ENCODE data around the gene WDFY3.
"Not testable (repeated sequence)": the region's sequence is repeated elsewhere in the genome, so short reads cannot be mapped to it uniquely, and the experiment has no call there.

WDFY3 gene

GRCh38 chr4:84849051-84849640, 117.3 kb downstream of the WDFY3 start:
- no peak overlapping the region for H3K9ac ChIP-seq (ENCODE audit: low read depth, low read length)
- peaks cover 25% of the 10 kb centered on the region for H3K36me3 ChIP-seq (ENCODE audit: insufficient read depth, low read length)
- H3K4me2 ChIP-seq (ENCODE audit: low read length) = no peak overlapping the region
- no peaks in the 10 kb centered on the region for H3K27me3 ChIP-seq (ENCODE audit: control insufficient read depth, insufficient read depth, low read length)
- peaks cover 9% of the 10 kb centered on the region for H3K4me1 ChIP-seq (ENCODE audit: control insufficient read depth, insufficient read depth, low read length)
- H3K9me3 ChIP-seq (replicated peaks; ENCODE audit: low read length) = no peaks in the 10 kb centered on the region
- H3K4me3 ChIP-seq (ENCODE audit: low read length) = no peak overlapping the region

DNA sequence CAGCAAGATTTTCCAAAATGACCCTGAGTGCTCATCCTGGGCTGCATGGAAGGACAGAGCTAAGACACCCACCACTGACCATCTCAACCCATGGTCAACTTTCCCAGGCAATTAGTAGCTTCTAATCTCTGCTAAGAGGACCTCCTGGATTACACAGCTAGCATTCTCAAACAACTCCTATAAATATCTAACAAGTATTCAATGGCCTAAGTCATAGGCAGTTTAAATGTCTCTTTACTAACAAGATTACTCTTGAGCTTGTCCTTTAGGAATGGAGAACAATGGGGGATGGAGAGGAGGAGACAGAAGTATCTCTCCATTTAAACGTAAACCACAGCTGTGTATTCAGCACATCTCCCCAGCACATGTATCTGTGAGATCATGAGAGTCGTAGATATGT, 118.1 kb downstream of the WDFY3 start:
- H3K4me3 ChIP-seq (ENCODE audit: low read length) = no peak overlapping the region
- no peaks in the 10 kb centered on the region for H3K27me3 ChIP-seq (ENCODE audit: control insufficient read depth, insufficient read depth, low read length)
- H3K4me1 ChIP-seq (ENCODE audit: control insufficient read depth, insufficient read depth, low read length) = peaks cover 9% of the 10 kb centered on the region
- peaks cover 25% of the 10 kb centered on the region for H3K36me3 ChIP-seq (ENCODE audit: insufficient read depth, low read length)
- no peak overlapping the region for H3K4me2 ChIP-seq (ENCODE audit: low read length)
- H3K9ac ChIP-seq (ENCODE audit: low read depth, low read length) = no peak overlapping the region
- no peaks in the 10 kb centered on the region for H3K9me3 ChIP-seq (replicated peaks; ENCODE audit: low read length)

DNA sequence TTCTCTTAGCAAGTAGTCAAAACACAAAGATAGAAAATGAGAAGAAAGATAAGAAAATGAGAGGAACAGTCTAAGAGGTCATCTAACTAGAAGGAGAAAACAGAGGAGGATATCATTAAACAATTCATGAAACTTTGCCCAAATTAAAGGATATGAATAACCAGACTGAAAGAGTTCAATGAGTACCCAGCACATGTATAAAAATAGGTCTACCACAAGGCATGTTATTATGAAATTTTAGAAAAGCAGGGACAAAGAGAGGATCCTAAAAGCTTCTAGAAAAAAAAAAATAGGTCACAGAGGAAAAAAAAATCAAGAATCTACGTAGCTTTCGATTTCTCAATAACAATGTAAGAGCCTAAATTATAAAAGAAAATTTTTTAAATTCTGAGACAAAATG, 118.5 kb downstream of the WDFY3 start:
- Histone ChIP-seq H3K4me2 (ENCODE audit: low read length) (no peak overlapping the region), H3K9me3 (replicated peaks; ENCODE audit: low read length) (no peaks in the 10 kb centered on the region), H3K4me3 (ENCODE audit: low read length) (no peak overlapping the region), H3K9ac (ENCODE audit: low read depth, low read length) (no peak overlapping the region), H3K4me1 (ENCODE audit: control insufficient read depth, insufficient read depth, low read length) (peaks cover 9% of the 10 kb centered on the region), H3K27me3 (ENCODE audit: control insufficient read depth, insufficient read depth, low read length) (no peaks in the 10 kb centered on the region), H3K36me3 (ENCODE audit: insufficient read depth, low read length) (peaks cover 25% of the 10 kb centered on the region)

DNA sequence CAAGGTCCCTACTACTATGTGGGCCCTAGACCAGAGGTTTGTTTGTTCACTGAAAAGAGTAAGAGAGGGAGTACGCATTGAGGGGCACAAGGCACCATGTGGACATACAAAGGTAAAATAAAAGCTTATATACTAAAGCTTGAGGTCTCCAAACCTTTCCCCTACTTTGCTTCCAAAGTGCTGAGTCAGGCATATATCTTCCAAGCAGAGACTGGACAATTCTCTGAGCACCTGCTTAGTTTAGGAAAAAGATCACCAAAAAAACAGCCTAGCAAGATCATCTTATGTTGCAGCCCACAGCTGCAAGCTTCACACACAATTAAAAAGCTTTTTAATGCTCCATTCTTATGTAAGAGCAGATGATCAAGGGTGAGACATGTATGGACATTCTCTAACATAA, 119.5 kb downstream of the WDFY3 start:
- no peak overlapping the region for H3K4me3 ChIP-seq (ENCODE audit: low read length)
- peaks cover 2% of the 10 kb centered on the region for H3K4me1 ChIP-seq (ENCODE audit: control insufficient read depth, insufficient read depth, low read length)
- no peaks in the 10 kb centered on the region for H3K9me3 ChIP-seq (replicated peaks; ENCODE audit: low read length)
- H3K27me3 ChIP-seq (ENCODE audit: control insufficient read depth, insufficient read depth, low read length) = no peaks in the 10 kb centered on the region
- H3K36me3 ChIP-seq (ENCODE audit: insufficient read depth, low read length) = peaks cover 25% of the 10 kb centered on the region
- H3K9ac ChIP-seq (ENCODE audit: low read depth, low read length) = no peak overlapping the region
- no peak overlapping the region for H3K4me2 ChIP-seq (ENCODE audit: low read length)

DNA sequence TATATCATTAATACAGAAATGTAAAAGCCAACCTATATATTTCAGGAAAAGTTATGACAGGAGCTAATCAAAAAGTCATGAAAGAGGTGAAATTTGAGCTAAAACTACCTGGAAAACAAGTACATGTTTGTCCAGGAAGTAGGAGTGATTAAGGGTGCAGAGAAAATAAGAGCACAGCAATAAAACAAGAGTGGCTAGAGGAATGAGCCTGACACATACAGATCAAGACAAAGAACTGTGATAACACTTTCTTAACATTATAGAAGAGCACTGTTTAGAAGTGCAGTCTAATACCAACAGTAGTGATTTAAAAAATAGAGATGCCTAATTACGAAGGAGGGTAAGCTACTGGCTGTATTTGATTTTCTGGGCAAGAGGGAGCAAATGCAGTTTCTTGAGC, 125.1 kb downstream of the WDFY3 start:
- Histone ChIP-seq H3K4me3 (ENCODE audit: low read length) (no peak overlapping the region), H3K4me1 (ENCODE audit: control insufficient read depth, insufficient read depth, low read length) (no peaks in the 10 kb centered on the region), H3K9ac (ENCODE audit: low read depth, low read length) (no peak overlapping the region), H3K27me3 (ENCODE audit: control insufficient read depth, insufficient read depth, low read length) (no peaks in the 10 kb centered on the region), H3K36me3 (ENCODE audit: insufficient read depth, low read length) (peaks cover 20% of the 10 kb centered on the region), H3K4me2 (ENCODE audit: low read length) (no peak overlapping the region), H3K9me3 (replicated peaks; ENCODE audit: low read length) (no peaks in the 10 kb centered on the region)

- Histone ChIP-seq H3K4me2 (ENCODE audit: low read length) (no peak overlapping the region), H3K9me3 (replicated peaks; ENCODE audit: low read length) (no peaks in the 10 kb centered on the region), H3K27me3 (ENCODE audit: control insufficient read depth, insufficient read depth, low read length) (no peaks in the 10 kb centered on the region), H3K4me1 (ENCODE audit: control insufficient read depth, insufficient read depth, low read length) (no peaks in the 10 kb centered on the region), H3K36me3 (ENCODE audit: insufficient read depth, low read length) (peaks cover 19% of the 10 kb centered on the region), H3K9ac (ENCODE audit: low read depth, low read length) (no peak overlapping the region), H3K4me3 (ENCODE audit: low read length) (no peak overlapping the region)
Measured at GRCh38 chr4:84837751-84838150, 128.7 kb downstream of the WDFY3 start.

GRCh38 chr4:84829633-84830032, 136.9 kb downstream of the WDFY3 start:
- H3K27me3 ChIP-seq (ENCODE audit: control insufficient read depth, insufficient read depth, low read length); H3K4me1 ChIP-seq (ENCODE audit: control insufficient read depth, insufficient read depth, low read length); H3K4me3 ChIP-seq (ENCODE audit: low read length); H3K9ac ChIP-seq (ENCODE audit: low read depth, low read length); H3K4me2 ChIP-seq (ENCODE audit: low read length); H3K9me3 ChIP-seq (replicated peaks; ENCODE audit: low read length): not testable (repeated sequence)
- H3K36me3 ChIP-seq (ENCODE audit: insufficient read depth, low read length) = peaks cover 16% of the 10 kb centered on the region

DNA sequence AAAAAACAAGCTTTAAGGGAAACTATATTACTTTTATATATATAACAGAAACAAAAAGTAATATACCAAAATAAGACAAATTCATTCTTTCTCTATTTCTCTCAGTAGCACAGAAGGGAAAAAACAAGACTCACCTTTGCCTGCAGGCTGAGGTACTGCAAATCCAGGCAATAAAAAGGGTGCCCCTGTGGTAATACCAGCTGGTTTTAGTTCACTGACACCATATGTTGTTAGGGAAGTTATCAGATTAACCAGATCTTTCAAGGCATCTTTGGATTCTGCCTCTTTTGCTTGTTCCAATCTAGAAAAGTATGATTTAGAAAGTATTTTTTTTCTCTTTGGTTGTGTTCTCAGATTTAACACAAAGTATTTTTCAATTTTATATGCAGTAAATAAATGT, 139.8 kb downstream of the WDFY3 start:
- no peak overlapping the region for H3K9ac ChIP-seq (ENCODE audit: low read depth, low read length)
- no peaks in the 10 kb centered on the region for H3K4me1 ChIP-seq (ENCODE audit: control insufficient read depth, insufficient read depth, low read length)
- no peaks in the 10 kb centered on the region for H3K9me3 ChIP-seq (replicated peaks; ENCODE audit: low read length)

GRCh38 chr4:84825701-84826341, 140.7 kb downstream of the WDFY3 start:
- Histone ChIP-seq H3K9me3 (replicated peaks; ENCODE audit: low read length) (no peaks in the 10 kb centered on the region), H3K4me1 (ENCODE audit: control insufficient read depth, insufficient read depth, low read length) (no peaks in the 10 kb centered on the region), H3K4me2 (ENCODE audit: low read length) (no peak overlapping the region), H3K4me3 (ENCODE audit: low read length) (no peak overlapping the region), H3K36me3 (ENCODE audit: insufficient read depth, low read length) (peaks cover 20% of the 10 kb centered on the region), H3K27me3 (ENCODE audit: control insufficient read depth, insufficient read depth, low read length) (no peaks in the 10 kb centered on the region), H3K9ac (ENCODE audit: low read depth, low read length) (no peak overlapping the region)

More for the DNA sequence above, 139.8 kb downstream of the WDFY3 start:
- Histone ChIP-seq H3K36me3 (ENCODE audit: insufficient read depth, low read length) (peaks cover 16% of the 10 kb centered on the region), H3K27me3 (ENCODE audit: control insufficient read depth, insufficient read depth, low read length) (no peaks in the 10 kb centered on the region), H3K4me2 (ENCODE audit: low read length) (no peak overlapping the region), H3K4me3 (ENCODE audit: low read length) (no peak overlapping the region)

GRCh38 chr4:84821064-84821463, 145.4 kb downstream of the WDFY3 start:
- no peaks in the 10 kb centered on the region for H3K27me3 ChIP-seq (ENCODE audit: control insufficient read depth, insufficient read depth, low read length)
- peaks cover 27% of the 10 kb centered on the region for H3K36me3 ChIP-seq (ENCODE audit: insufficient read depth, low read length)
- no peak overlapping the region for H3K4me3 ChIP-seq (ENCODE audit: low read length)
- H3K9me3 ChIP-seq (replicated peaks; ENCODE audit: low read length) = no peaks in the 10 kb centered on the region
- no peaks in the 10 kb centered on the region for H3K4me1 ChIP-seq (ENCODE audit: control insufficient read depth, insufficient read depth, low read length)
- H3K4me2 ChIP-seq (ENCODE audit: low read length) = no peak overlapping the region
- no peak overlapping the region for H3K9ac ChIP-seq (ENCODE audit: low read depth, low read length)

DNA sequence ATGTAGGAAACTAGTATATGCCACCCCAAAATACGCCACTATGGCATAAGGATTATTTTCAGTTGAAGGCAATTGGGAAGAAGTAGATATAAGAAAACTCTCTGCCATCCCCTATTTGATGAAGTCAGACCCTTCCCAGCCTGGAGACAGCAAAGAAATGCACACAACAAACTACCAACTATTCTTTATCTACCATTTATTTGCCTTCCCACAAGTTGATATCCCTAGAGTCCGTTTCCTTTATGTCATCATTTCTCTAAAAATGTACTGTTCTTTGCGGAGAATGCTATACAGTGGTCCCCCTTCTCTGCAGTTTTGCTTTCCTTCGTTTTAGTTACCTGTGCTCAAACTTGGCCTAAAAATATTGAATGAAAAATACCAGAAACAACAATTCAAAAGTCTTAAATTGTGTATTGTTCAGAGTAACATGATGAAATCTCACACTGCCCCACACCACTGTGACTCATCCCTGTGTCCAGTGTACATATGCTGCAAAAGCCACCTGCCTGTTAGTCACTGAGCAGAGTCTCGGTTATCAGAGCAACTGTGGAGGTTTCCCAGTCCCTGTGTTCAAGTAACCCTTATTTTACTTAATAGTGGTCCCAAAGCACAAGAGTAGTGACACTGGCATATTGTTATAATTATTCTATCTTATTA, 152.3 kb downstream of the WDFY3 start:
- Histone ChIP-seq H3K9me3 (replicated peaks; ENCODE audit: low read length) (no peaks in the 10 kb centered on the region), H3K9ac (ENCODE audit: low read depth, low read length) (no peak overlapping the region), H3K27me3 (ENCODE audit: control insufficient read depth, insufficient read depth, low read length) (no peaks in the 10 kb centered on the region), H3K4me3 (ENCODE audit: low read length) (no peak overlapping the region), H3K4me2 (ENCODE audit: low read length) (no peak overlapping the region), H3K4me1 (ENCODE audit: control insufficient read depth, insufficient read depth, low read length) (peaks cover 9% of the 10 kb centered on the region), H3K36me3 (ENCODE audit: insufficient read depth, low read length) (peaks cover 21% of the 10 kb centered on the region)

GRCh38 chr4:84809946-84810345, 156.5 kb downstream of the WDFY3 start:
- H3K36me3 ChIP-seq (ENCODE audit: insufficient read depth, low read length) = peaks cover 23% of the 10 kb centered on the region
- H3K9ac ChIP-seq (ENCODE audit: low read depth, low read length) = no peak overlapping the region
- H3K27me3 ChIP-seq (ENCODE audit: control insufficient read depth, insufficient read depth, low read length) = no peaks in the 10 kb centered on the region
- H3K4me2 ChIP-seq (ENCODE audit: low read length) = no peak overlapping the region
- H3K4me3 ChIP-seq (ENCODE audit: low read length) = no peak overlapping the region
- H3K9me3 ChIP-seq (replicated peaks; ENCODE audit: low read length) = no peaks in the 10 kb centered on the region
- H3K4me1 ChIP-seq (ENCODE audit: control insufficient read depth, insufficient read depth, low read length) = peaks cover 9% of the 10 kb centered on the region
